Stimulated activated naive CD8-positive, alpha-beta T cell treated with anti-CD3 and anti-CD28 coated beads, Interleukin-15, Interleukin-2, amounts not matched to agents 100 ng/mL and 50 ng/mL, for 24 hours (primary cell): Measurements from ENCODE around the gene SH3BP2.

Experiments
- H3K27ac Mint-ChIP-seq: one replicate; pipeline ENCODE4 v1.8.0; 2021; ENCODE audit warnings: mild to moderate bottlenecking, mixed read lengths
- H3K27me3 Mint-ChIP-seq: one replicate; pipeline ENCODE4 v1.8.0; 2021; ENCODE audit warnings: mixed read lengths
- H3K36me3 Mint-ChIP-seq: one replicate; pipeline ENCODE4 v1.8.0; 2021; ENCODE audit warnings: low read depth, mixed read lengths
- H3K4me1 Mint-ChIP-seq: one replicate; pipeline ENCODE4 v1.8.0; 2021; ENCODE audit warnings: low read depth, mixed read lengths
- H3K4me3 Mint-ChIP-seq: one replicate; pipeline ENCODE4 v1.8.0; 2021; ENCODE audit warnings: mild to moderate bottlenecking, mixed read lengths
- H3K9me3 Mint-ChIP-seq: one replicate; pipeline ENCODE4 v1.8.0; 2021; ENCODE audit warnings: mixed read lengths

Gene SH3BP2

GRCh38 chr4:2803624-2804448 is 11.0 kb downstream of the SH3BP2 start:
- H3K27ac Mint-ChIP-seq: no peak overlapping the region
- H3K36me3 Mint-ChIP-seq: no peaks in the 10 kb centered on the region
- no peaks in the 10 kb centered on the region for H3K27me3 Mint-ChIP-seq

GRCh38 chr4:2804449-2804972 is 11.6 kb downstream of the SH3BP2 start:
- Mint-ChIP-seq H3K36me3 (no peaks in the 10 kb centered on the region), H3K4me1 (peaks cover 39% of the 10 kb centered on the region), H3K27me3 (no peaks in the 10 kb centered on the region), H3K9me3 (no peaks in the 10 kb centered on the region), H3K4me3 (no peak overlapping the region), H3K27ac (no peak overlapping the region)

More at GRCh38 chr4:2803624-2804448, 11.0 kb downstream of the SH3BP2 start:
- H3K9me3 Mint-ChIP-seq: no peaks in the 10 kb centered on the region
- H3K4me1 Mint-ChIP-seq: peaks cover 46% of the 10 kb centered on the region
- H3K4me3 Mint-ChIP-seq: no peak overlapping the region

- H3K9me3 Mint-ChIP-seq: no peaks in the 10 kb centered on the region
- no peaks in the 10 kb centered on the region for H3K36me3 Mint-ChIP-seq
- H3K4me3 Mint-ChIP-seq: no peak overlapping the region
- no peak overlapping the region for H3K27ac Mint-ChIP-seq
- no peaks in the 10 kb centered on the region for H3K27me3 Mint-ChIP-seq
- H3K4me1 Mint-ChIP-seq: peaks cover 40% of the 10 kb centered on the region
Measured at GRCh38 chr4:2804973-2805501, 12.2 kb downstream of the SH3BP2 start.

GRCh38 chr4:2805712-2806389 is 13.0 kb downstream of the SH3BP2 start:
- H3K36me3 Mint-ChIP-seq: no peaks in the 10 kb centered on the region
- no peak overlapping the region for H3K27ac Mint-ChIP-seq
- H3K4me1 Mint-ChIP-seq: peaks cover 37% of the 10 kb centered on the region
- H3K9me3 Mint-ChIP-seq: no peaks in the 10 kb centered on the region
- no peaks in the 10 kb centered on the region for H3K27me3 Mint-ChIP-seq
- no peak overlapping the region for H3K4me3 Mint-ChIP-seq

GRCh38 chr4:2806390-2807355 is 13.8 kb downstream of the SH3BP2 start:
- Mint-ChIP-seq H3K36me3 (no peaks in the 10 kb centered on the region), H3K27ac (no peak overlapping the region), H3K4me3 (no peak overlapping the region), H3K9me3 (no peaks in the 10 kb centered on the region), H3K4me1 (peaks cover 35% of the 10 kb centered on the region), H3K27me3 (no peaks in the 10 kb centered on the region)

GRCh38 chr4:2807571-2807970 is 14.7 kb downstream of the SH3BP2 start:
- H3K27me3 Mint-ChIP-seq: no peaks in the 10 kb centered on the region

GRCh38 chr4:2808001-2808400 is 15.1 kb downstream of the SH3BP2 start:
- Mint-ChIP-seq H3K4me1 (peaks cover 40% of the 10 kb centered on the region), H3K9me3 (no peaks in the 10 kb centered on the region), H3K27me3 (no peaks in the 10 kb centered on the region), H3K4me3 (peak overlapping the region; percentile 10), H3K27ac (no peak overlapping the region), H3K36me3 (no peaks in the 10 kb centered on the region)

More at GRCh38 chr4:2807571-2807970, 14.7 kb downstream of the SH3BP2 start:
- H3K27ac Mint-ChIP-seq: no peak overlapping the region
- no peaks in the 10 kb centered on the region for H3K9me3 Mint-ChIP-seq
- no peak overlapping the region for H3K4me3 Mint-ChIP-seq
- no peaks in the 10 kb centered on the region for H3K36me3 Mint-ChIP-seq
- peaks cover 37% of the 10 kb centered on the region for H3K4me1 Mint-ChIP-seq

GRCh38 chr4:2809610-2810180 is 16.8 kb downstream of the SH3BP2 start:
- Mint-ChIP-seq H3K27me3 (no peaks in the 10 kb centered on the region), H3K4me1 (peaks cover 57% of the 10 kb centered on the region), H3K36me3 (peaks cover 5% of the 10 kb centered on the region), H3K27ac (no peak overlapping the region), H3K4me3 (no peak overlapping the region), H3K9me3 (no peaks in the 10 kb centered on the region)

GRCh38 chr4:2810388-2810787 is 17.5 kb downstream of the SH3BP2 start:
- Mint-ChIP-seq H3K9me3 (no peaks in the 10 kb centered on the region), H3K27me3 (no peaks in the 10 kb centered on the region), H3K36me3 (peaks cover 6% of the 10 kb centered on the region), H3K4me1 (peaks cover 59% of the 10 kb centered on the region), H3K4me3 (no peak overlapping the region), H3K27ac (no peak overlapping the region)

GRCh38 chr4:2811830-2812611 is 19.1 kb downstream of the SH3BP2 start:
- H3K4me1 Mint-ChIP-seq: peaks cover 68% of the 10 kb centered on the region
- H3K4me3 Mint-ChIP-seq: peak overlapping the region; percentile 91
- H3K27me3 Mint-ChIP-seq: no peaks in the 10 kb centered on the region
- peak overlapping the region; percentile 95 for H3K27ac Mint-ChIP-seq
- no peaks in the 10 kb centered on the region for H3K9me3 Mint-ChIP-seq
- peaks cover 20% of the 10 kb centered on the region for H3K36me3 Mint-ChIP-seq

- H3K27ac Mint-ChIP-seq: peak overlapping the region; percentile 95
- H3K9me3 Mint-ChIP-seq: no peaks in the 10 kb centered on the region
- H3K36me3 Mint-ChIP-seq: peaks cover 23% of the 10 kb centered on the region
- no peaks in the 10 kb centered on the region for H3K27me3 Mint-ChIP-seq
- peaks cover 71% of the 10 kb centered on the region for H3K4me1 Mint-ChIP-seq
- peak overlapping the region; percentile 91 for H3K4me3 Mint-ChIP-seq
Measured at GRCh38 chr4:2812612-2813354, 19.9 kb downstream of the SH3BP2 start.

GRCh38 chr4:2813446-2814405 is 20.8 kb downstream of the SH3BP2 start:
- Mint-ChIP-seq H3K9me3 (no peaks in the 10 kb centered on the region), H3K36me3 (peaks cover 23% of the 10 kb centered on the region), H3K4me3 (peak overlapping the region; percentile 91), H3K27me3 (no peaks in the 10 kb centered on the region), H3K27ac (peak overlapping the region; percentile 95), H3K4me1 (peaks cover 67% of the 10 kb centered on the region)
